AG09309 (cell line): ENCODE measurements around the gene FBXW11.

Experiments used
- DNase-seq: peaks from one replicate; pipeline ENCODE4 v3.0.0-alpha.2; 2010; ENCODE audit warnings: low read depth
- H3K4me3 ChIP-seq: 2 replicates; pipeline ENCODE4 v1.5.1; 2011; ENCODE audit warnings: mild to moderate bottlenecking, low read depth, low read length, moderate library complexity; ENCODE audit not compliant: control insufficient read depth
- TF ChIP-seq, protein P1 (sequence below): IDR thresholded peaks from 2 replicates; pipeline ENCODE4 v1.5.1; 2011; ENCODE audit warnings: mild to moderate bottlenecking, low read depth, low read length, inconsistent platforms; ENCODE audit not compliant: insufficient read depth, control insufficient read depth; ENCODE audit errors: missing control alignments

Gene FBXW11

DNA sequence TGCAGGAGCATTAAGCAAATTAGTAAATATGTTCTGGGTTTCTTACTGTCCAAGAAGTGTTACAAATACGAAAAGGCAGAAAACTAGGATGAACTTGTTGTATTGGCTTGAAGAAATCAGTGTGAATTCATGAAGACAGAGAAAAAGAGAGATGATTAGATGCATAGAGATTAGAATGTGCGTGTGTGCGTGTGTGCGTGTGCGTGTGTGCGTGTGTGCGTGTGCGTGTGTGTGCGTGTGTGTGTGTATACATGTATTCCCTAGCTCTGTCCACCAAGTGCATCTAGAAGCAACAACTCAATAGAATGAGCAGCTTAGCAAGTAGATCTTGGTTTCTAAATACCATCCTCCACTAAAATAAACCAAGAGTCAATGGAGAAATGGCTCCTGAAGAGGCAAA is 179.3 kb downstream of the FBXW11 start:
- DNase-seq: no peak
- H3K4me3 ChIP-seq: no peak overlapping the region
- TF ChIP-seq, protein P1, sequence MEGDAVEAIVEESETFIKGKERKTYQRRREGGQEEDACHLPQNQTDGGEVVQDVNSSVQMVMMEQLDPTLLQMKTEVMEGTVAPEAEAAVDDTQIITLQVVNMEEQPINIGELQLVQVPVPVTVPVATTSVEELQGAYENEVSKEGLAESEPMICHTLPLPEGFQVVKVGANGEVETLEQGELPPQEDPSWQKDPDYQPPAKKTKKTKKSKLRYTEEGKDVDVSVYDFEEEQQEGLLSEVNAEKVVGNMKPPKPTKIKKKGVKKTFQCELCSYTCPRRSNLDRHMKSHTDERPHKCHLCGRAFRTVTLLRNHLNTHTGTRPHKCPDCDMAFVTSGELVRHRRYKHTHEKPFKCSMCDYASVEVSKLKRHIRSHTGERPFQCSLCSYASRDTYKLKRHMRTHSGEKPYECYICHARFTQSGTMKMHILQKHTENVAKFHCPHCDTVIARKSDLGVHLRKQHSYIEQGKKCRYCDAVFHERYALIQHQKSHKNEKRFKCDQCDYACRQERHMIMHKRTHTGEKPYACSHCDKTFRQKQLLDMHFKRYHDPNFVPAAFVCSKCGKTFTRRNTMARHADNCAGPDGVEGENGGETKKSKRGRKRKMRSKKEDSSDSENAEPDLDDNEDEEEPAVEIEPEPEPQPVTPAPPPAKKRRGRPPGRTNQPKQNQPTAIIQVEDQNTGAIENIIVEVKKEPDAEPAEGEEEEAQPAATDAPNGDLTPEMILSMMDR: no peak

DNA sequence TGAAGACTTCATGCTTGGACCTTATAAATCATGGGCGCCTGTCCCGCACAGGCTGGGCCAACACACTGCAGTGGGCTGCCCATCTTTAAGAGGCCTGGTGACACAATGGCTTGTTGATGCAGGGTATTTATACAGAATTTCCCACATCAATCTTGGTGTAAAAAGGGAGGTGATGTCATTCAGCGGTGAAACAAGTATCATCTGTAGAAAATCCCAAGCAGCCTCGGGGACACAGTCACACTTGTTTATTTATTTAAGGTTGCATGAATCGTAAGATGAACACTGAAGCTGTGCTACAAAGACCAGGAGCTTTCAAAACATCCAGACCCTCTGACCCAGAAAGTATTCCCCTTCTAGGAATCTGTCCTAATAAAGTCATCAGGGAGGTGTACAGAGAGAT is 180.3 kb downstream of the FBXW11 start:
- no peak overlapping the region for H3K4me3 ChIP-seq
- TF ChIP-seq, protein P1: no peak
- no peak for DNase-seq

DNA sequence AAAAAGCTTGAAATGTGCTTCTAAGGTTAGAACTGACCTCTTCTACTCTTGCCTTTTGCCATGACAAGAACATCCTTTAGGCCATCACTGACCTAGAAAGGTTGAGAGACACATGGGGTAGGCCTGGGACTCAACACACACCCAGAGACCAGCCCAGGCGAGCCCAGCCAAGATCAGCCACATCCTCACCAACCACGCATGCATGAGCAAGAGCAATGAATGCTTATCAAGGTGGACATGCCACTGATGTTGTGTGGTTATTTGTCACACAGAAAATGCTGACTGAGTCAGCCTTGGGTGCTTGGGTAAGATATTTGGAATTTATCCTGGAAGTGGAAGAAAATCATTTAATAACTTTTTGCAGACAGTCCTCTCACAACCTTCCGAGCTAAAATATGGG is 181.4 kb downstream of the FBXW11 start:
- no peak overlapping the region for H3K4me3 ChIP-seq
- TF ChIP-seq, protein P1: no peak
- DNase-seq: no peak

DNA sequence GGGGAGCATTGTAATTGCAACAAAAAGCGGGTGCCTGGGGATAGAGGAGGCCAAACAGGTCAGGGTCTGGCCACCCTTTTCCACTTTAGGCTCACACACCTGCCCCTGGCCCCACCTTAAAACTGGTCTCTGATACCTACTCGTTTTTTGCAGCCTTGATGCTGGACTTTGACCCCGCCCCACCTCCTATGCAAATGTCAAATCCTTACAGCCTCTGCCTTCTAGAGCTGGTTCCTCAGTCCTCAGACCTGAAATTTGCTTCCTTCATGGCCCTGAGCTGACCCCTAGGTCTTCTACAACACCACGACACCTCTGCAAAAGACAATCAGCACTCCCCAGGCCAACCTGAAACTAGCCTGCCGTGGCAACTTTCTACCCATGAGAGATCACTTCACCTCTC is 183.2 kb downstream of the FBXW11 start:
- no peak for DNase-seq
- TF ChIP-seq, protein P1: no peak
- no peak overlapping the region for H3K4me3 ChIP-seq

DNA sequence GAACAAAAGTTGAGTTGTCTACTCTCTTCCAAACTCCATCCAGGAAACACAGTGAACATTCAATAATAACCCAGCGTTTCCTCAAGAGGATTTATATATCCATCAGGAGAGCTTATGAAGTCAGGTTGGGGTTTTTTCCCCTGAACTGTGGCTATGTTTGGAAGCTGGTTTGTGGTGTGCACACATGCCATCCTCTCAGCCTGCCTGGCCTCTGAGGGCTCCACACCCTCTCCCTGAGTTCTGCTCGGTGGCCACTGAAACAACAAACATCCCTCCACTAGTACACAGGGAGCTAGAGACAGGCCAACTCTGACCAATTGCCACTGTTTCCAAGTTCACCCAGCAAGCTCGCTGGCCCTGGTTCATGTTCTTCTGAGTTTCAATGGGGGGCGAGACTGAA is 185.2 kb downstream of the FBXW11 start:
- no peak overlapping the region for H3K4me3 ChIP-seq
- DNase-seq: no peak
- TF ChIP-seq, protein P1: no peak

DNA sequence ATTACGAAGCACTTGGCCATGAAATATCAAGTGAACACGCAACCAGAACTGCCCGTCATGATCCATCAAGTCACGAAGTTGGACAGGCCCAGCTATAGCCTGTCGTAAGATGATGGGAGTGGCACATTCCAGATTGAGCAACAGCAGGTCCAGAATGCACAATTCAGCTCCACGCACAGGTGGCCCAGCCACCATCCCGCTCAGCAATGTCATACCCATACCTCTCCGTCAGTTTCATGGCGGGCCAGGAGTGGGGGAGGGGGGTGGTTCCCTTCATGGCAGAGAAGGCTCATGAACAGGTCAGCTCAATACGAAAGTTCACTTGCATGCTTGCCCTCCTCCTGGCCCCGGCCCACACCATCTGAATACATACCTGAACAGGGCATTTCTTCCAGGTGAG is 185.9 kb downstream of the FBXW11 start:
- no peak for DNase-seq
- TF ChIP-seq, protein P1: no peak
- no peak overlapping the region for H3K4me3 ChIP-seq

DNA sequence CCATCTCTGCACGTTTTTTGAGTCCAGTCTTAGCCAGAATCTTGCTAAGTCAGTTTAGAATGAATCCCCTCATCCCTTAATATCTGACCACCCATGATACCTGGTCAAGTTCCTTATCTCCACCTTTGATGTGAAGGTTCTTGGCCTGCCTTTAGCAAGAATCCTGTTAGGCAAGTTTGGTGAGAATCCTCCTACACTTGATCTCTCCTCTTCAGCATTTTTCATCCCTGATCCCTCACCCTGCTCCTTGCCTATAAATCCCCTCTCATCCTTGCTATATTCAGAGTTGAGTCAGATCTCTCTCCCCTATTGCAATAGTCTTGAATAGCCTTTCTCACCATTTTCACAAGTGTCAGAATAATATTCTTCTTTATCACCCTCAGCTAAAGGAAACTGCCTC is 189.8 kb downstream of the FBXW11 start:
- no peak overlapping the region for H3K4me3 ChIP-seq
- TF ChIP-seq, protein P1: no peak
- DNase-seq: no peak
